Measurements from ENCODE around the gene KRT35.

The KRT35 gene

DNA sequence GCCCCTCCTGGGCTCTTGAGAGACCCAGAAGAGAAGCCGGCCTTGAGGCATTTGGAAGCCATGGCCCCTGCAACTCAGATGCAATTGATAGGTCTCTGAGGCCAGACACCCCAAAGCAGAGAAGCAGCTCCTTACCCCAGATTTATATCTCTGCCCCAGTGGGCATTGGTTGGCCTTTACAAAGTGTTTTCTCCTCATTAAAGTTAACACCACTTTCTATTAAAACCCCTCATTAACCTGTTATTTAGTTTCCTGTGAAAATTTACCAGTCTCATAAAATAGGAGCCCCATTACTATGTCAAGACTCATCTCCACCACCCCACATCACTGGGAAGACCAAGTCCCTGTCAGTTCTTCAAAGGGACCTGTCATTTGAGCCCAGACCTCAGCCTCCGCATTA is at the start of gene KRT35:
Gene KRT35 (minus strand): TSS at position 116 of the 400 bp plus-strand sequence. CDS start 54 bp downstream, at position 62.
- no peak for DNase-seq

DNA sequence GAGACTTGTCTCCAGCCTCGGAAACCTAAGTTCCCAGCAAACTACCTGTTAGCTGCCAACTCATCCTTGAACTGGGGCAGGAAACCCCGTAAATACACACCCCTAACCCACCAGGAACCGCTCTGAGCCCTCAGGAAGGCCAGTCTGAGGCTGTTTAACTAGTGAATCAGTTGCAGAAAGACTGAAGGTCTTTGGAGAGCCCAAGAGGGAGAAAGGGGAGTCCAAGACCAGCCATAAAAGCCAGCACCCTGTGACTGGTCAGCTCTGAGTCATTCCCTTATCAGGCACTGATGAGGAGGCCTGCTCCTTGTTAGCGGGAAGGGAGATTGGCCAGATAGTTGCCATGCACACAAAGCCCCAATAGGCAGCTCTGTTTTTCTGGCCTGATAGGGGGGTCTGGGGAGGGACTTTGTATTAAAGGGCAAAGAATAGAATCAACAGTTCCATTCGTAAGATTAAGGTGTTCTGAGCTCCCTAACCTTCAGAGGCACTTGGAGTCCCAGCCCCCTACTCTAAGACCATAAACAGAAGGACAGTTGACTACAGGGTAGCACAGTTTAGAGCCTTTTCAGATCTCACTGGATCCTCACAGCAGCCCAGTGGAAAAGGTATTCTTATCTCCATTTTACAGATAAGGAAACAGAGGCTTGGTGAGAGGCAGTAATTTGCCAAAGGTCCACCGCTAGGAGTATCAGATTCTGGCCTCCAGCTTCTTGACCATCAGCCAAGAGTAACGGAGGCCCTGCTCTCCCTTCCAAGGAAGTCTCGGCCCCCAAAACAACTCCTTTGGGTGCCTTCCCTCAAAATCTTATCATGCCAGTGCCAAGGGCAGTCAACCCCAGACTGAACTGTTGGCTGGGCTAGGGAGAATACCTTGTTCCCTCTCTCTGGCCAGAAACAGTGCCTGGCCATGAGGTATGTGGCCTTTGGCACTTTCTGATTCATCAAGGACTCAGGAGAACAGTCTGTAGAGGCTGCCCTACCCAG is 49.4 kb upstream of the KRT35 start:
- DNase-seq, result no peak

DNA sequence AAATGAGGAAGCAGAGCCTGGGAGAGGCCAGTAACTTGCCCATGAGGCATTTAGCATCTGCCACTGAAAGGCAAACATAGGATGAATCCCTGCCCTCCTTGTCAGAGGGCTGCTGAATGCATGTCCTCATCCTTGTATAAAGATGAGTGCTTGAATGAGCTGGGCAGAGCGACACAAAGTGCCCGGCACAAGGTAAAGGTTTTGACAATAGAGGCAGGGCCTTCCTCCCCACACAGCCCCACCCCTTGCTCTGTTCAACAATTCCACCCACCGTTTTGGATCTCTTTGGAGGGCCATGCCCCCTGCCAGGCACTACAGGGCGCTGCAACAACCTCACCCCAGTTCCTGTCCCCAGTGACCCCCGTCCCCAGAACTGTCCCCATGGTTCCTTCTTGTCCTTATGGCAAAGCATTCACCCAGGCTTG is 48.6 kb upstream of the KRT35 start:
- no peak for DNase-seq

GRCh38 chr17:41528959-41529353 is 48.0 kb upstream of the KRT35 start:
- no peak for DNase-seq

DNA sequence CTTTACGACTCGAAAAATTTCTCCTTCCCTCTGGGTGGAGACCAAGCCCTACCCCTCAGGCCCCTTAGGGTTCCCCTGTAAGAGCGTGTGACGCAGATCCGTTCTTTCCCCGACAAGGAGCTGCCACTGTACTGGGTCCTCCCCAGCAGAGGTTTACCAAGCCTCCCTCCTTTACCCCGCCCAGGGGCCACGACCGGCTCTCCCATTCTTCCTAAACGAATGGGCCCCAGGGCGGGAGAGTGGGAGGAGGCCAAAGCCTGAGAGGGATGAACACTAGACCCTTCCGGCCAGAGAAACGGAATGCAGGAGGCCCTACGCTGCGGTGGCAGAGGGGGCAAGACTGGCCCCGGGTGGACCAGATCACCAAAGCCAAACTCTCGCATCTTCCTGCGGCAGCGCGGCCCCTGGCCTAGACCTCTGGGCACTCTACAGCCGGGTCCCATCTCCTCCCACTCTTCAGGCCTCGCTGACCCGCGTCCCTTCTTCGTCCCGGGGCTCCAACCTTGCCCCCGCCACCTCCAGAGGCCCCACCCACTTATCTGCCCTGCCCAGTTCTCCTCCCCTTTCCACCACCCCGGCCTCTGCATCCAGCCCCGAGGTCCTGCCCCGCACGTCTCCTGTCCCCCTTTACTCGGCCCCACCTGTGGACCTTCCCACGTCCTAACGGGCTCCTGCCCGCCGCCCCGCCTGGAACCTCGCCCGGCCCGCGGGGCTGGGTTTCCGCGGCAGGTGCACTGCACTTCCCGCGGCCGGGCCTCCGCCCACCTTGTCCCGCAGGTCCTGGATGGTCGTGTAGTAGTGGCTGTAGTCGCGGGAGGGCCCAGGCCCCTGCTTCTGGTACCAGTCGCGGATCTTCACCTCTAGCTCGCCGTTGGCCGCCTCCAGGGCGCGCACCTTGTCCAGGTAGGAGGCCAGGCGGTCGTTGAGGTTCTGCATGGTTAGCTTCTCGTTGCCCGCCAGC is 46.4 kb upstream of the KRT35 start:
- peak; percentile 19 for DNase-seq

DNA sequence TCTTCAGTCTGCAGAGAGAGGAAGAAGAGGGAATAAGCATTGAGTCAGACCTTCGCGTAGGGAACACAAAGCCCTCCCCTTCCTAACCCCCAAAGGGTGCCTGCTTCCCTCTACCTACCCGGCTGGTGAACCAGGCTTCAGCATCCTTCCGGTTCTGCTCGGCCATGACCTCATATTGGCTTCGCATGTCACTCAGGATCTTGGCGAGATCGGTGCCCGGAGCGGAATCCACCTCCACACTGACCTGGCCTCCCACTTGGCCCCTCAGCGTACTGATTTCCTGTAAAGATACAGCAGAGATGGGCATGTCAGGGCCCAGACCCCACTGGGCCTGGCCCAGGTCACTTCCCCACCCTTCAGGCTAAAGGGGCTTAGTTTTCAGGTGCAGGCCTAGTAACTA is 43.3 kb upstream of the KRT35 start:
- DNase-seq, result no peak

DNA sequence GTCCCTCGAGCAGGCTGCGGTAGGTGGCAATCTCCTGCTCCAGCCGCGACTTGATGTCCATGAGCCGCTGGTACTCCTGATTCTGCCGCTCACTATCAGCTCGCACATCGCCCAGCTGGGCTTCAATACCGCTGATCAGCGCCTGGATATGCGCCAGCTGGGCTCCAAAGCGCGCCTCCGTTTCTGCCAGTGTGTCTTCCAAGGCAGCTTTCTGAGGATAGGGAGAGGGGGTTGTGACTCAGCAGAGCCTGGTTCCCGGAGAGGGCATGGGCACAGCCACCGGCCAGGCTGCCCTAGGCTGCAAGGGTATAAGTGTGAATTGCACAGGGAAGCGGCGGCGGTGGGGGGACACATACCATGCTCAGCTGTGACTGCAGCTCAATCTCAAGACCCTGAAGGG is 42.8 kb upstream of the KRT35 start:
- DNase-seq, result no peak

DNA sequence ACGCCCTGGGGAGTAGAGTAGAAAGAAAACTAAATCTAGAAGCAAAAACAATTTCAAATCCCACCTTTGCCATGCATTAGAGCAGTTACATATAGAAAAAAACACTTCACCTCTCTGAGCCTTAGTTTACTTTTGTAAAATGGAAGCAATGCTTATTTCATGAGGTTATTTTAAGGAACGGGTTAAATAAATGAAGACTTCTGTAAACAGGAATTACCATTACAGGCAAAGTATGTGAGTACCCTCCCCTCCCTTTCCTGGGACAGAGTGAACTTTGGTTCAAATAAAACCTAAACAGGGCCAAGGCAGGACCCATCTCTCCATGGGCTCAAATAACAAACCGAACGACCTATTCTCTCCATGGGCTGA is 42.3 kb upstream of the KRT35 start:
- DNase-seq, result no peak

- DNase-seq, result no peak
Observed at GRCh38 chr17:41522301-41523224, 41.6 kb upstream of the KRT35 start.

- no peak for DNase-seq
Observed at GRCh38 chr17:41521574-41522261, 40.8 kb upstream of the KRT35 start.

DNA sequence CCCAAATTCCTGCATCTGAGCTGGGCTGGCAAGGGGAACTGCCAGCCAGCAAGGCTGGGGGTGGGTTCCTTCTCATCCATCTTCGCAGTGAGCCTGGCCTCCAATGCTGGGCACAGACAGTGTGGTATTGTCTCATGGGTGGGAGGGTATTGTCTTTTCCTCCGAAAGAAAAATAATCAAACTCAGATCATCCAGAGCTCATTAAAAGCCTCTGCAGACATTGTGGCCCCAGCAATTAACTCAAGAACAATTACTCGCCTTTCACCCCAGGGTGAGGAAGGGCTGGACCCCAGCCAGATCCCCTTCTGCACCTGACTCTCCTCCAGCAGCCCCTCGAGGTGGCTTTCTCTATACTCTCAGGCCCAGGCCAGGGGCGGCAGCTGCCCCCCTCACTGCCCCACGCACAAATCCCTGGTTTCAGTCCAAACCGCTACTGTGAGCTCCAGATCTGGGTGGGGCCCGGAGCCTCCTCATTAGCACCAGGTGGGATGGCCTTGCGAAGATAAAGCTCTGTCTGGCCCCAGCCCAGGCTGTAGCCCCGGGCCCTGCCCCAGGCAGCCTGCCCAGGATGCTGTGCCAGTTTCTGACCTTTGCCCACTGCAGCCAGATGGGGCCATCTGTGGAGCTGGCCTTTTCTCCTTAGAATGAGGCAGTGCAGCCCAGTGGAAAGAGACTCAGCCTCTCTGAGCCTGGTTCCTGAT is 40.0 kb upstream of the KRT35 start:
- DNase-seq, result peak; percentile 17

DNA sequence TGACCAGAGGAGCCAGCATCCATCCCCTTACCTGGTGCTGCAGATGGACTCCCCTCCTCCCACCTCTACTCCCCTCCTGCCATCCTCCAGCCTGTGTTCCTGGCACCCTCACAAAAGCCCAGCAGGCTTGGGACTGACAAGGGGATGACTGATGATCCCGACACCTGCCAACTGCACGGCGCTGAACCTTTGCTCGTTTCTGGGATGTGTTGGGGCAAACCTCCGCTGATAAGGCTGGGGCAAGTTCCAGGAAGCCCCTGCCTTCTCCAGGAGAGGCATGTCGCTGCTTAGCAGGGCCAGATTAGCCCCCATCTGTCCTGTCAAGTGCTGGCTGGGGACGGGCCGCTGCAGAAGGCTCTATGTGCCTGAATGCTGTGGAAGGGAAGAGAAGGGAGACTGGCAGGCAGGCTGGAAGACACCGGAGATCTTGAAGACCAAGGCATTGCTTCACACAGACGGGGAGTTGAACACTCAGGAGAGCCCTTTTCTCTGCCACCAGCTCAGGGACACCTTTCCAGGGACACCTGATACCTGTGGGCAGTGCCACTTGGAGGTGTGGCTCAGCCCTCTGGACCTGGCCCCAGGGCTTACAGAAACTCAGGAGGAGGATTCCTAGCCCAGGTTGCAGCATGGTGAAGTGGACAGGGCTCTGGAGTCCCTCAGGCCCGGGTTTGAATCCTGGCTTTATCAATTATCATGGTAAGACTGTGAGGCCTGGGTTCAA is 38.7 kb upstream of the KRT35 start:
- DNase-seq, result peak; percentile 89

DNA sequence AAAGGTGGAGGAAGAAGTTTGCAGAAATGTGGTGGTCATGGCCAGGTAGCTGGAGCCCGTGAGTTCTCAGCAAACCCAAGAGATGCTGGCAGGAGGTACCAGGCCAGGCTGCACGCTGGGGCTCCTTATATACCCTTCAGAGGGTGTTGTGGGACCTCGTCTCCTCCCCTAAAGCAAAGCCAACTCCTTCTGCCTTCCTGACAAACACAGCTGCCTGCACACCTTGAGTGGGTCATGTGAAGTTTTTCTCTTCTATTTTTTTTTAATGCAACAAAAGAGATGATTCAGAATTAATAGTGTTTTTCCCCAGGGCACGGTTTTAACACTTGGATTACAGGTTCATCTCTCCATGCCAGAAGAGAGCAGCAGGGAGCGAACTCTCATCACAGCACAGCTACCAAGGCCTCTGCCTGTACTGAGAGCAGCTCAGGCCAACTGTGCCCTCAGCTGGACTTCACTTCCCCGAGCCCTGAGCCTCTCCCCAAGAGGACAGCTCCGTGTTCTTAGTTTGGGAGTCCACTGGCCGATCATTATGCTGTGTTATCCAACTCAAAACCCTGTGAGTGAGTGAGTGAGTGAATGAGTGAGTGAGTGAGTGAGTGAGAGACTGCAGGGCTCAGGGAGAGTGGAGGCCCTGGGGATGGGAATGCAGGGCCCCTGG is 38.0 kb upstream of the KRT35 start, which contains the start of gene KRT15:
Gene KRT15 (minus strand): TSS at position 102 of the 661 bp plus-strand sequence. CDS start 63 bp downstream, at position 39.
- peak; percentile 76 for DNase-seq

DNA sequence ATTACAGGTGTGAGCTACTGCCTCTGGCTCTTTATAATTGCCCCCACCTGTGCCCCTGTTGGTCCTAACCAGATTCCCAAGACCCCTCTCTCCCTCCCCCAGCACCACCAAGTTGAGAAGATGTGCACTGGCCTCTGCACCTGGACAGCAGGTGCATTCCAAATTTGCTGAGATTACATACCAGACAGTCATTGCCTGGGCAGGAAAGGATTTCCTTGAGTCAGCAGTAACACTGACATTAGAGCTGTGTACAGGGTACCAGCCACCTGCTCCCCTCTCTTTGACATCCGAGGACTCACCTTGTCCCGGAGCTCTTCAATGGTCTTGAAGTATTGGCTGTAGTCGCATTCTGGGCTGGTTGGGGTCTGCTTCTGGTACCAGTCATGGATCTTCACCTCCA is 37.1 kb upstream of the KRT35 start:
- no peak for DNase-seq

DNA sequence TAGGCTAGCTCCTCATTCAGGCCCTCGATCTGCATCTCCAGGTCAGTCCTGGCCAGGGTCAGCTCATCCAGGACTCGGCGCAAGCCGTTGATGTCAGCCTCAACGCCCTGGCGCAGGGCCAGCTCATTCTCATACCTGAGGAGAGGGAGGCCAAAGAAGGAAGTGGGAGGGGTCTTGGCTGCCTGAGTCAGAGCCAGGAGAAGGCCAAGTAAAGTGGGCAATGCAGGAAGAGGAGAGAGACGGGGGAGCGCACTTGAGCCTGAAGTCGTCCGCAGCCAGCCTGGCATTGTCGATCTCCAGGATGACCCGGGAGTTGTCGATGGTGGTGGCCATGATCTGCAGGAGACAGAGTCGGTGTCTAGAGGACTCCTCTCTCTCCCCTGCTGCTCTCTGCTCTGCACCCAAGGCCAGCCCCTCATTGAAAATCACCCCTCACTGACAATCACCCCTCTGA is 35.9 kb upstream of the KRT35 start:
- no peak for DNase-seq

GRCh38 chr17:41516147-41516829 is 35.3 kb upstream of the KRT35 start:
- DNase-seq, result no peak

GRCh38 chr17:41513168-41513547 is 32.2 kb upstream of the KRT35 start:
- no peak for DNase-seq

- DNase-seq, result no peak
Observed at GRCh38 chr17:41512546-41513167, 31.7 kb upstream of the KRT35 start.

- no peak for DNase-seq
Observed at GRCh38 chr17:41511716-41512115, 30.8 kb upstream of the KRT35 start.
